ENCODE measurements around the gene IRAK2. TPM values are rescaled to one million over a fixed set of nuclear protein-coding genes. Genes with fewer than 3 reads are reported as not detected.

Gene IRAK2
- polyA plus RNA-seq, 2 donors = 6.1 to 7.1 TPM

DNA sequence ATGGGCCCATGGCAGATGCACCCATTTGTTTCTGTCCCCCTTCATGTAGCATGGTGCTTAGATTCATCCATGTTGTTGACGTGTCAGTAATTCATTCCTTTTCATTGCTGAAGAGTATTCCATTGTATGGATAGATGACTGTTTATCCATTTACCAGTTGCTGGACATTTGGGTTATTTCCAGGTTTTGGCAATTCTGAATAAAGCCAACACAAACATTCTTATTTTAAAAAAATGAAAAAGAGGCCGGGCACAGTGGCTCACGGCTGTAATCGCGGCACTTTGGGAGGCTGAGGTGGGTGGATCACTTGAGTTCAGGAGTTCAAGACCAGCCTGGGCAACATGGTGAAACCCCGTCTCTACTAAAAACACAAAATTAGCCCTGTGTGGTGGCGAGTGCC lies 64.9 kb downstream of the IRAK2 start:
- H3K9me3 ChIP-seq (ENCODE audit: control insufficient read depth in 2 of 2, insufficient read depth in 1 of 2, low read depth in 1 of 2, low read length in 1 of 2) = no peaks in the 10 kb centered on the region
- H3K27ac ChIP-seq (ENCODE audit: low read depth in 2 of 2, low read length in 1 of 2) = no peak overlapping the region
- H3K4me3 ChIP-seq (ENCODE audit: low read depth in 1 of 2, low read length in 2 of 2) = no peak overlapping the region
- no peaks in the 10 kb centered on the region for H3K27me3 ChIP-seq (ENCODE audit: control insufficient read depth in 1 of 2, insufficient read depth in 2 of 2, low read length in 2 of 2)
- H3K36me3 ChIP-seq (ENCODE audit: control insufficient read depth in 2 of 2, insufficient read depth in 2 of 2, low read length in 1 of 2) = peaks cover 0 to 6% of the 10 kb centered on the region in 2 donors
- WGBS, 2 donors = 92 to 93% methylated on average over 7 of the region's 7 CpGs
- peaks cover 0 to 2% of the 10 kb centered on the region in 2 donors for H3K4me1 ChIP-seq (ENCODE audit: control insufficient read depth in 2 of 2, insufficient read depth in 2 of 2, low read length in 1 of 2)

DNA sequence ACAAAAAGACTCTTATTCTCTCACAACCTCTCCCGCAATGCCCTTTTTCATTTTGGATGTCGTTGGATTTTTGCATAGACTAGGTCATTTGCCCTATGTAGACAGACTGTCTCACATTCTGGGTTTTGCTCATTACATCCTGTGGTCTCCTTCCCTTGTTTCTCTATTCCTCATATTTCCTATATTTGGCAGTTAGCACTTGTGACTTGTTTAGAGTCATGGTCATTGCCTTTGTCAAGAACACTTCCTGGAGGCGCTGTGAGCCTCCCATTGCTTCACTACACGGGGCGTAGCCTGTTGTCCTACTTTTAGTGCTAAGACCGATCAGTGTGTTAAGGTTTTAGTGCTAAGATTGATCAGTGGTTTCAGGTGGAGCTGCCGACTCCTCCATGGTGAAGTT lies 67.4 kb downstream of the IRAK2 start:
- 78 to 84% methylated on average over 7 of the region's 7 CpGs for WGBS, 2 donors
- Histone ChIP-seq H3K36me3 (ENCODE audit: control insufficient read depth in 2 of 2, insufficient read depth in 2 of 2, low read length in 1 of 2) (peaks cover 0 to 16% of the 10 kb centered on the region in 2 donors), H3K9me3 (ENCODE audit: control insufficient read depth in 2 of 2, insufficient read depth in 1 of 2, low read depth in 1 of 2, low read length in 1 of 2) (no peaks in the 10 kb centered on the region), H3K27ac (ENCODE audit: low read depth in 2 of 2, low read length in 1 of 2) (no peak overlapping the region), H3K4me1 (ENCODE audit: control insufficient read depth in 2 of 2, insufficient read depth in 2 of 2, low read length in 1 of 2) (no peaks in the 10 kb centered on the region), H3K4me3 (ENCODE audit: low read depth in 1 of 2, low read length in 2 of 2) (no peak overlapping the region), H3K27me3 (ENCODE audit: control insufficient read depth in 1 of 2, insufficient read depth in 2 of 2, low read length in 2 of 2) (no peaks in the 10 kb centered on the region)

DNA sequence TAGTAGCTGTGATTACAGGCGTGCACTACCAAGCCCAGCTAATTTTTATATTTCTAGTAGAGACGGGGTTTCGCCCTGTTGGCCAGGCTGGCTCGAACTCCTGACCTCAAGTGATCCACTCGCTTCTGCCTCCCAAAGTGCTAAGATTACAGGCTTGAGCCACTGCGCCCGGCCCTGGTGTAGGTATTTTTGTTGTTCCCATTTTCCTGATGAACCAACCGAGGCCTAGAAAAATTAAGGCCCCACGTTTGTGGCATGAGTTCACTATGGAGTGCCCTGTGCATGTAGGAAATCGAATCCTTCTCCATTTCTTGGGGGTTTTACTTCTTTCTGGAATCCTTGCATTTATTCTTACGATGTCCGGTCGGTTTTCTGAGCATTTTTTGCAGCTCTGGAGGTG lies 69.3 kb downstream of the IRAK2 start:
- no peaks in the 10 kb centered on the region for H3K9me3 ChIP-seq (ENCODE audit: control insufficient read depth in 2 of 2, insufficient read depth in 1 of 2, low read depth in 1 of 2, low read length in 1 of 2)
- 89 to 94% methylated on average over 13 of the region's 13 CpGs for WGBS, 2 donors
- H3K36me3 ChIP-seq (ENCODE audit: control insufficient read depth in 2 of 2, insufficient read depth in 2 of 2, low read length in 1 of 2) = peaks cover 3 to 16% of the 10 kb centered on the region in 2 donors
- no peaks in the 10 kb centered on the region for H3K27me3 ChIP-seq (ENCODE audit: control insufficient read depth in 1 of 2, insufficient read depth in 2 of 2, low read length in 2 of 2)
- H3K4me3 ChIP-seq (ENCODE audit: low read depth in 1 of 2, low read length in 2 of 2) = no peak overlapping the region
- H3K27ac ChIP-seq (ENCODE audit: low read depth in 2 of 2, low read length in 1 of 2) = no peak overlapping the region
- H3K4me1 ChIP-seq (ENCODE audit: control insufficient read depth in 2 of 2, insufficient read depth in 2 of 2, low read length in 1 of 2) = no peaks in the 10 kb centered on the region

DNA sequence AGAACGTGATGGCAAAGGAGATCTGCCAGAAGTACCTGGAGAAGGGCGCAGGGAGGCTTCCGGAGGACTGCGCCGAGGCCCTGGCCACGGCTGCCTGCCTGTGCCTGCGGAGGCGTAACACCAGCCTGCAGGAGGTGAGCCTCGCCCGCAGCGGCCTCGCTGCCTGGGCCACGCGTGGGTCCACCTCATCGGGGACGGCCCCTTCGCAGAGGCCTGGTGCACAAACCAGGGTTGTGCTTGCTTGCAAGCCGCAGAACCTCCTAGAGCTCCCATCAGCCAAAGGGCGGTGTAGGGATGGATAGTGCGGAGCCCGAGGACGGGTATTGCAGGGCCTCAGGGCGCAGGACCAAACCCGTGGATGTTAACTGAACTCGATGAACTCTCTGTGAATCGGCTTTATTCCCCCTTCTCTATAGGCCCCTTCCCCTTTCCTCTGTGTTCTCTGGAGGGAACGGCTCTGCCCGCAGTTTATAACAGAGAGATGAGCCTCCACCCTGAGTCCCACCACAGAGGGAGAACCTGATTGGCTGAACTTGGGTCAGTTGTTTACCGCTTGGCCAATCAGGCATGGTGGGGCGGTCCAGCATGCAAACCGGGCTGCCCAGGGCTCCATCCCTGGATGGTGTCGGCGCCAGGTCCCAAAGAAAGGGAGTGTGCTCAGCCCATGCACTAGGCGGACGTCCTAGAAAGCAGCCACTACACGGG lies 70.0 kb downstream of the IRAK2 start:
- Histone ChIP-seq H3K4me1 (ENCODE audit: control insufficient read depth in 2 of 2, insufficient read depth in 2 of 2, low read length in 1 of 2) (no peaks in the 10 kb centered on the region), H3K27ac (ENCODE audit: low read depth in 2 of 2, low read length in 1 of 2) (no peak overlapping the region)

DNA sequence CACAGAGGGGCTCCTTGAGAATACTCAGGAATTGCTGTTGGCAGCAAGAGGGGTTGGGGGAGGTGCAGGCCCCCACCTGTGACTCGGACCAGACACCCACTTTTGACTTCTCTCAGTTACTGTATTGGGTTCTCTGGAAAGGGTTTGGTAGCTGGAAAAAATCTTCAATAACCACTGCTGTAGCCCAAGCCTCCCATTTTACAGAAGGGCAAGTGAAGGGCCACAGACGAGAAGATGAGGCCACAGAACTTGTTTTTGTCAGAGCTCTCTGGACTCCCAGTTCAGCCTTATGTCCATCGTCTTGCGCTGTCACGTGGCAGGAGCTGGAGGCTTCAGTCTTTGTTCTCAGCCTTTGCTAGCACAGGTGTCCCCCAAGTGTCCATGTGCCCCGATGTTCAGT lies 70.8 kb downstream of the IRAK2 start:
- WGBS, 2 donors = 88 to 97% methylated on average over 6 of the region's 6 CpGs
- H3K4me3 ChIP-seq (ENCODE audit: low read depth in 1 of 2, low read length in 2 of 2) = no peak overlapping the region
- no peak overlapping the region for H3K27ac ChIP-seq (ENCODE audit: low read depth in 2 of 2, low read length in 1 of 2)
- H3K9me3 ChIP-seq (ENCODE audit: control insufficient read depth in 2 of 2, insufficient read depth in 1 of 2, low read depth in 1 of 2, low read length in 1 of 2) = no peaks in the 10 kb centered on the region
- H3K27me3 ChIP-seq (ENCODE audit: control insufficient read depth in 1 of 2, insufficient read depth in 2 of 2, low read length in 2 of 2) = no peaks in the 10 kb centered on the region
- H3K36me3 ChIP-seq (ENCODE audit: control insufficient read depth in 2 of 2, insufficient read depth in 2 of 2, low read length in 1 of 2) = peaks cover 3 to 19% of the 10 kb centered on the region in 2 donors
- H3K4me1 ChIP-seq (ENCODE audit: control insufficient read depth in 2 of 2, insufficient read depth in 2 of 2, low read length in 1 of 2) = no peaks in the 10 kb centered on the region

More for the DNA sequence above, 70.0 kb downstream of the IRAK2 start:
- Histone ChIP-seq H3K36me3 (ENCODE audit: control insufficient read depth in 2 of 2, insufficient read depth in 2 of 2, low read length in 1 of 2) (peaks cover 3 to 19% of the 10 kb centered on the region in 2 donors), H3K27me3 (ENCODE audit: control insufficient read depth in 1 of 2, insufficient read depth in 2 of 2, low read length in 2 of 2) (no peaks in the 10 kb centered on the region), H3K4me3 (ENCODE audit: low read depth in 1 of 2, low read length in 2 of 2) (no peak overlapping the region), H3K9me3 (ENCODE audit: control insufficient read depth in 2 of 2, insufficient read depth in 1 of 2, low read depth in 1 of 2, low read length in 1 of 2) (no peaks in the 10 kb centered on the region)
- WGBS, 2 donors = 93 to 94% methylated on average over 36 of the region's 36 CpGs

DNA sequence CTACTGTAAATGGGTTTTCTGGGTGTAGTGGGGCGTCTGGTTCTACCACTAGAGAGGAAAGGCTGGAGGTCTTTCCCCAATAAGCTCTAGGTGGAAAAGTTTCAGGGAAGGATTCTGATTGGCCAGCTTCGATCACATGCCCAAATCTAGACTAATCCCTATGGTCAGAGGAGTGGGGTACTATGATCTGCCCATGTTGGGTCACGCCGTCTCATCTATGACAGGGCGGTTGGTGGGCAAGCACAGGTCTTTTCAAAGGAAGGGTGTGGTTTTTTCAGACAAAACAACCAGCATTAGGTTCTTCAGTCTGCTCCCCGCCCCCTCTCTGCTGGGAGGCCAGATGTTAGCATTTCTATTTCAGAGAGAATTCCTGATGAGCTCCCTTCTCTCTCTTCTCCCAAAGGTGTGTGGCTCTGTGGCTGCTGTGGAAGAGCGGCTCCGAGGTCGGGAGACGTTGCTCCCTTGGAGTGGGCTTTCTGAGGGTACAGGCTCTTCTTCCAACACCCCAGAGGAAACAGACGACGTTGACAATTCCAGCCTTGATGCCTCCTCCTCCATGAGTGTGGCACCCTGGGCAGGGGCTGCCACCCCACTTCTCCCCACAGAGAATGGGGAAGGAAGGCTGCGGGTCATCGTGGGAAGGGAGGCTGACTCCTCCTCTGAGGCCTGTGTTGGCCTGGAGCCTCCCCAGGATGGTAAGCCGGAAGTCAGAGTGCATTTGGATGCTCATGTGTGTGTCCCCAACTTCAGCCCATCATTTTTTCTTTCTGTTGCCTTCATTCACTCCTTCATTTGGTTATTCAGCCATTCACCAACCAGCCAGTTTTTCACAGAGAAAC lies 73.8 kb downstream of the IRAK2 start:
- 84 to 86% methylated on average over 15 of the region's 15 CpGs for WGBS, 2 donors
- peaks cover 3 to 16% of the 10 kb centered on the region in 2 donors for H3K36me3 ChIP-seq (ENCODE audit: control insufficient read depth in 2 of 2, insufficient read depth in 2 of 2, low read length in 1 of 2)
- H3K27me3 ChIP-seq (ENCODE audit: control insufficient read depth in 1 of 2, insufficient read depth in 2 of 2, low read length in 2 of 2) = no peaks in the 10 kb centered on the region

DNA sequence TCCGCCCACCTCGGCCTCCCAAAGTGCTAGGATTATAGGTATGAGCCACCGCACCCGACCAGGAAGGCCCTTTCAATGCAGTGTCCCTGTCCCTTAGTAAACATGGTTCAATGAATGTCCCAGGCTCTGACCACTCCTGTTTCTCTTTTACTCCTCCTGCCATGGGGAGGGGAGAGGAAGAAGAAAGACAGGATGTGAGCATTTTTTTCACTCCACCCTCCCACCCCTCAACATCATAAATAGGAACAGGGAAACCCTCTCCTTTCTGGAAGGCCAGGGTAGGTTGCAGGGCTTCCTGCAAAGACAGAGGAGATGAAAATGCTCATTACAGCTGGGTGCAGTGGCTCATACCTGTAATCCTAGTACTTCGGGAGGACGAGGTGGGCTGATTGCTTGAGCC lies 76.1 kb downstream of the IRAK2 start:
- WGBS, 2 donors = 77 to 86% methylated on average over 6 of the region's 6 CpGs
- Histone ChIP-seq H3K27me3 (ENCODE audit: control insufficient read depth in 1 of 2, insufficient read depth in 2 of 2, low read length in 2 of 2) (no peaks in the 10 kb centered on the region), H3K9me3 (ENCODE audit: control insufficient read depth in 2 of 2, insufficient read depth in 1 of 2, low read depth in 1 of 2, low read length in 1 of 2) (peaks cover 0 to 4% of the 10 kb centered on the region in 2 donors), H3K4me3 (ENCODE audit: low read depth in 1 of 2, low read length in 2 of 2) (no peak overlapping the region), H3K27ac (ENCODE audit: low read depth in 2 of 2, low read length in 1 of 2) (no peak overlapping the region), H3K36me3 (ENCODE audit: control insufficient read depth in 2 of 2, insufficient read depth in 2 of 2, low read length in 1 of 2) (peaks cover 3 to 8% of the 10 kb centered on the region in 2 donors), H3K4me1 (ENCODE audit: control insufficient read depth in 2 of 2, insufficient read depth in 2 of 2, low read length in 1 of 2) (no peaks in the 10 kb centered on the region)

More for the DNA sequence above, 73.8 kb downstream of the IRAK2 start:
- H3K27ac ChIP-seq (ENCODE audit: low read depth in 2 of 2, low read length in 1 of 2) = no peak overlapping the region
- H3K4me3 ChIP-seq (ENCODE audit: low read depth in 1 of 2, low read length in 2 of 2) = no peak overlapping the region
- no peaks in the 10 kb centered on the region for H3K4me1 ChIP-seq (ENCODE audit: control insufficient read depth in 2 of 2, insufficient read depth in 2 of 2, low read length in 1 of 2)
- no peaks in the 10 kb centered on the region for H3K9me3 ChIP-seq (ENCODE audit: control insufficient read depth in 2 of 2, insufficient read depth in 1 of 2, low read depth in 1 of 2, low read length in 1 of 2)

DNA sequence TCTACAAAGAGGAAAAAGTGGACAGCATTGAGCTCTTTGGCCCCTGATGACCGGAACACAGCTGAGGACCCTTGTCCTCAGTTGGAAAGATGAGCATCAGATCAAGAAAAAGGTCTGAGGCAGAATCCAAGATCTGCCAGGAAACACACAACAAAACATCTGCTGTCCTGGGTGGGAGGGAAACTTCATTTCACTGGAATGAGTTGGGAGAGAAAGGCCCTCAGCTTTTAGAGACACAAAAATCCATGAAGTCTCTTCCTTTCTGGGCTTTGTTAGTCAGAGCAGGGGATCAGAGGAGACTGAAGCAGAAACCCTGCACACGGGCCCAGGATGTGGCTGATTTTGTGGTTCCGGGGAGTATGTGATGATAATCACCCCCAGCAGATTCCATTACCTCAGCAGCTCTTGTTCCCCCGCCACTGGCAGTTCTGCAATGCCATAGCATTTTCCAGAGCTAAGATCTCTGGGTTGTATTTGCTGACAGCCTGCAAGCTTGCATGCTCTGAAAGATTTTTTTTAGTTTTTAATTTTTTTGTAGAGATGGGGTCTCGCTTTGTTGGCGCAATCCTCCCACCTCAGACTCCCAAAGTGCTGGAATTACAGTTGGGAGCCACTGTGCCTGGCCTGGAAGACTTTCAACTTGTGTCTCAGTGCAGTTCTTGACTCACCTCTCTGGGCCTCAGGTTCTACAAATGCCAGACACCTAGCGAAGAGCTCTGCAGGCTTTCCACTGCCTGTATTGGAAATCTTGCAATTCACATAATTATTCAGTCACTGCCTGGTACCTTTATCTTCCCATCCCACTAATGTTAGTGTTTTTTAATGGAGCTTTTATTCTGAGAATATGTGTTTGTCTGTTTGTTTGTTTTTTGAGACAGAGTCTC lies 77.7 kb downstream of the IRAK2 start:
- H3K27me3 ChIP-seq (ENCODE audit: control insufficient read depth in 1 of 2, insufficient read depth in 2 of 2, low read length in 2 of 2) = no peaks in the 10 kb centered on the region
- no peak overlapping the region for H3K27ac ChIP-seq (ENCODE audit: low read depth in 2 of 2, low read length in 1 of 2)
- no peaks in the 10 kb centered on the region for H3K4me1 ChIP-seq (ENCODE audit: control insufficient read depth in 2 of 2, insufficient read depth in 2 of 2, low read length in 1 of 2)
- 77 to 79% methylated on average over 7 of the region's 7 CpGs for WGBS, 2 donors
- peaks cover 3 to 5% of the 10 kb centered on the region in 2 donors for H3K36me3 ChIP-seq (ENCODE audit: control insufficient read depth in 2 of 2, insufficient read depth in 2 of 2, low read length in 1 of 2)
- H3K9me3 ChIP-seq (ENCODE audit: control insufficient read depth in 2 of 2, insufficient read depth in 1 of 2, low read depth in 1 of 2, low read length in 1 of 2) = peaks cover 0 to 4% of the 10 kb centered on the region in 2 donors
- no peak overlapping the region for H3K4me3 ChIP-seq (ENCODE audit: low read depth in 1 of 2, low read length in 2 of 2)

DNA sequence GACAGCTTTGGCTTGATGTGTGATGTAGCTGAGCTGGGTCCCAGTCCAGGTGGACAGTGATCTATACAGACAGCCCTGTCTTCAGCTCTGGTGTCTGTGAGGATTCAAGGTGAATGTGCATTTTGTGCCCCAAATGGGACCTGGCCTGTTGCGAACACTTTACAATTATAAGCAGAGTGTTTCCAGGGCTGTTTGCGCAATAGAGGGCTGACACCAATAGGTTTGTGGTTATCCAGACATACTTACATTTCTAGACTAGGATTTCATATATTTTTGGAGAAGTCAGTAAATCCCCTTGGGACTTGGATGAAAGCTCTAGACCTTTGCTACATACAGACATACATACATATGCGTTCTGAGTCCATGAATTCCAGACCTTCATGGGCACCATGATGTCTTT lies 79.3 kb downstream of the IRAK2 start:
- 87 to 94% methylated on average over 3 of the region's 3 CpGs for WGBS, 2 donors
- Histone ChIP-seq H3K27ac (ENCODE audit: low read depth in 2 of 2, low read length in 1 of 2) (no peak overlapping the region), H3K27me3 (ENCODE audit: control insufficient read depth in 1 of 2, insufficient read depth in 2 of 2, low read length in 2 of 2) (no peaks in the 10 kb centered on the region), H3K36me3 (ENCODE audit: control insufficient read depth in 2 of 2, insufficient read depth in 2 of 2, low read length in 1 of 2) (peaks cover 0 to 5% of the 10 kb centered on the region in 2 donors), H3K4me1 (ENCODE audit: control insufficient read depth in 2 of 2, insufficient read depth in 2 of 2, low read length in 1 of 2) (no peaks in the 10 kb centered on the region), H3K4me3 (ENCODE audit: low read depth in 1 of 2, low read length in 2 of 2) (no peak overlapping the region), H3K9me3 (ENCODE audit: control insufficient read depth in 2 of 2, insufficient read depth in 1 of 2, low read depth in 1 of 2, low read length in 1 of 2) (peaks cover 0 to 4% of the 10 kb centered on the region in 2 donors)

Measured in esophagus (tissue), 2 donors.